ENCODE results near the gene PHAF1. TPM values are rescaled to one million over a fixed set of nuclear protein-coding genes. Genes with fewer than 3 reads are reported as not detected.
A peak's percentile ranks its signal among the peaks of the same experiment; 100 is the strongest.

PHAF1 gene
- total and polyA plus RNA-seq, 9 of the 15 experiments (the other 6 are each of a cell fraction or from before 2014, with no cell fraction given) = 5.1 to 25.4 (median 13.8) TPM

DNA sequence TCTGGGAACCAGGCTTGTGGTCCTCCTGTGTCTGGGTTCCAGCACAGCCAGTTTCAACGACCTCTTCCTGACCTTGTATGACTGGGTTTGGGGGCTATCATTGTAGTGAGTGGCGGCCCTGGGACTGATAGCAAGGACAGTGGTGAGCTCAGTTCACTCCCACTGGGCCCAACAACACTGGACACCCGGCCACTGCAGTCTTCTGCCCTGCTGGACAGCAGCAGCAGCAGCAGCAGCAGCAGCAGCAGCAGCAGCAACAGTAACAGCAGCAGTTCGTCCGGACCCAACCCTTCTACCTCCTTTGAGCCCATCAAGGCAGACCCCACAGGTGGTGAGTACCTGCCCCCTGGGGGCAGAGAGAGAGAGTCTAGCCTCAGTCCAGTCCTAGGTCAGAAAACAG lies 85.9 kb downstream of the PHAF1 start:
- intact Hi-C loops (cut with micrococcal nuclease) = no loop called here
- Histone ChIP-seq H3K9me3 (replicated peaks; ENCODE audit: control insufficient read depth, insufficient read depth, low read depth, low read length) (no peaks in the 10 kb centered on the region), H3K9me1 (ENCODE audit: control insufficient read depth, insufficient read depth, low read length) (no peaks in the 10 kb centered on the region), H3K36me3 (ENCODE audit: control insufficient read depth, insufficient read depth, low read length) (peaks cover 75% of the 10 kb centered on the region), H3K4me1 (replicated peaks in 1 of 2; ENCODE audit: control insufficient read depth in 2 of 2, insufficient read depth in 2 of 2, low read length in 2 of 2) (peaks cover 27 to 65% of the 10 kb centered on the region in 2 experiments), H3K9ac (ENCODE audit: insufficient read depth in 1 of 2, low read depth in 2 of 2, low read length in 2 of 2) (peak overlapping the region in 1 of 2 experiments; percentile 19; a peak in 2 of 4 replicates), H3K79me2 (ENCODE audit: control insufficient read depth, insufficient read depth, low read length) (peaks cover 46% of the 10 kb centered on the region), H2AFZ (ENCODE audit: low read depth, low read length) (no peak overlapping the region), H3K27ac (ENCODE audit: extremely low read depth, low read depth, low read length) (no peak overlapping the region; the same call in 2 of the 3 replicates), H3K4me2 (ENCODE audit: insufficient read depth, low read length) (no peak overlapping the region), H4K20me1 (replicated peaks; ENCODE audit: control insufficient read depth, insufficient read depth, low read length) (no peaks in the 10 kb centered on the region), H3K27me3 (ENCODE audit: control insufficient read depth in 2 of 2, insufficient read depth in 2 of 2, low read length in 2 of 2) (no peaks in the 10 kb centered on the region), H3K4me3 (no peak overlapping the region)
- TF ChIP-seq ZBTB8A (IDR thresholded peaks at IDR 0.05; ENCODE audit: partially characterized antibody) = no peak
- TF ChIP-seq RBFOX2 (IDR thresholded peaks at IDR 0.05; ENCODE audit: low read depth, low read length) = 0 out of 2 replicates have a peak, but pooled peaks have one; percentile 22
- CTCF ChIA-PET (ENCODE audit: low intra/inter-chr PET ratio) = no interaction called here
- POLR2A ChIA-PET = interaction anchor here (1.2 kb wide), 1 partner anchor 13 kb away, joined by 4 read pairs; no protein-coding TSS in a partner anchor
- BruUV-seq (replicated peaks) = no TSS peak
- ATAC-seq (no peak), FAIRE-seq (no peak), DNase-seq (ENCODE audit: extremely low read depth in 1 of 4, low spot score in 3 of 4) (peak in 1 of 4 experiments; percentile 34)
- 70% methylated on average over 5 of the region's 5 CpGs for WGBS (ENCODE audit: insufficient coverage, low coverage, missing lambda C conversion rate)
- in situ Hi-C loops (cut with MboI) = no loop called here

DNA sequence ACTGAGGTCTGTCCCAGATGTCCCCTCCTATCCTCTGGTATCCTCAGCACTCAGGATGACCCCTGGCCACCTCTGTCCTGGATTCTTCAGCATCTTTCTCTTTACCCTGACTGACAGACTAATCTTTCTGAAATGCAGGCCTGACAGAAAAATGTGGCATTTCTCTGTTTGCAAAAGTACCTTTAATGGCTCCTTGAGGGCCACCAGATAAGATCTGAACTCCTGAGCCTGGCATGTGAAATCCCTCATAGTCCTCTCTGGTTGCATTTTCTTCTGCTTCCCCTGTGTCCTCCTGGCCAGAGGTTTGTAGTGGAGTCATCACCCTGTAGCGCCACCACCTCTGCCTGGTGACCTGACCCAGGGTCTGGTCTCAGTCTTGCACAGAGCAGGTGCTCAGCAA lies 87.1 kb downstream of the PHAF1 start:
- no peaks in the 10 kb centered on the region for H3K9me1 ChIP-seq (ENCODE audit: control insufficient read depth, insufficient read depth, low read length)
- intact Hi-C loops (cut with micrococcal nuclease) = no loop called here
- FAIRE-seq (no peak), ATAC-seq (no peak), DNase-seq (ENCODE audit: extremely low read depth in 1 of 4, low spot score in 3 of 4) (no peak)
- CTCF ChIA-PET (ENCODE audit: low intra/inter-chr PET ratio) = no interaction called here
- no TSS peak for BruUV-seq (replicated peaks)
- H3K9me3 ChIP-seq (replicated peaks; ENCODE audit: control insufficient read depth, insufficient read depth, low read depth, low read length) = no peaks in the 10 kb centered on the region
- H3K36me3 ChIP-seq (ENCODE audit: control insufficient read depth, insufficient read depth, low read length) = peaks cover 84% of the 10 kb centered on the region
- H3K79me2 ChIP-seq (ENCODE audit: control insufficient read depth, insufficient read depth, low read length) = peaks cover 40% of the 10 kb centered on the region
- POLR2A ChIA-PET = interaction anchor here (2.2 kb wide), 1 partner anchor 12 kb away, joined by 9 read pairs; no protein-coding TSS in a partner anchor
- no peaks in the 10 kb centered on the region for H4K20me1 ChIP-seq (replicated peaks; ENCODE audit: control insufficient read depth, insufficient read depth, low read length)
- TF ChIP-seq TAF7 (tag; IDR thresholded peaks at IDR 0.05) (no peak), ETS2 (tag; IDR thresholded peaks at IDR 0.05; ENCODE audit: borderline replicate concordance, poor library complexity, severe bottlenecking) (no peak), TEAD2 (tag; IDR thresholded peaks at IDR 0.05) (no peak), ZNF146 (CRISPR knock-in tag; IDR thresholded peaks at IDR 0.05; ENCODE audit: unreplicated experiment) (no peak), POLR2B (IDR thresholded peaks at IDR 0.05; ENCODE audit: low read depth, partially characterized antibody) (no peak), ZFP1 (CRISPR knock-in tag; IDR thresholded peaks at IDR 0.05) (no peak)
- TF ChIP-seq, protein P1, sequence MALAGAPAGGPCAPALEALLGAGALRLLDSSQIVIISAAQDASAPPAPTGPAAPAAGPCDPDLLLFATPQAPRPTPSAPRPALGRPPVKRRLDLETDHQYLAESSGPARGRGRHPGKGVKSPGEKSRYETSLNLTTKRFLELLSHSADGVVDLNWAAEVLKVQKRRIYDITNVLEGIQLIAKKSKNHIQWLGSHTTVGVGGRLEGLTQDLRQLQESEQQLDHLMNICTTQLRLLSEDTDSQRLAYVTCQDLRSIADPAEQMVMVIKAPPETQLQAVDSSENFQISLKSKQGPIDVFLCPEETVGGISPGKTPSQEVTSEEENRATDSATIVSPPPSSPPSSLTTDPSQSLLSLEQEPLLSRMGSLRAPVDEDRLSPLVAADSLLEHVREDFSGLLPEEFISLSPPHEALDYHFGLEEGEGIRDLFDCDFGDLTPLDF (CRISPR knock-in tag; IDR thresholded peaks at IDR 0.05) = no peak
- TF ChIP-seq, protein P2, sequence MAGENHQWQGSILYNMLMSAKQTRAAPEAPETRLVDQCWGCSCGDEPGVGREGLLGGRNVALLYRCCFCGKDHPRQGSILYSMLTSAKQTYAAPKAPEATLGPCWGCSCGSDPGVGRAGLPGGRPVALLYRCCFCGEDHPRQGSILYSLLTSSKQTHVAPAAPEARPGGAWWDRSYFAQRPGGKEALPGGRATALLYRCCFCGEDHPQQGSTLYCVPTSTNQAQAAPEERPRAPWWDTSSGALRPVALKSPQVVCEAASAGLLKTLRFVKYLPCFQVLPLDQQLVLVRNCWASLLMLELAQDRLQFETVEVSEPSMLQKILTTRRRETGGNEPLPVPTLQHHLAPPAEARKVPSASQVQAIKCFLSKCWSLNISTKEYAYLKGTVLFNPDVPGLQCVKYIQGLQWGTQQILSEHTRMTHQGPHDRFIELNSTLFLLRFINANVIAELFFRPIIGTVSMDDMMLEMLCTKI (IDR thresholded peaks at IDR 0.05; ENCODE audit: partially characterized antibody) = no peak
- H3K4me1 ChIP-seq (replicated peaks in 1 of 2; ENCODE audit: control insufficient read depth in 2 of 2, insufficient read depth in 2 of 2, low read length in 2 of 2) = peaks cover 17 to 59% of the 10 kb centered on the region in 2 experiments
- no peak overlapping the region for H2AFZ ChIP-seq (ENCODE audit: low read depth, low read length)
- WGBS (ENCODE audit: insufficient coverage, low coverage, missing lambda C conversion rate) = 100% methylated on average over 1 of the region's 1 CpG
- in situ Hi-C loops (cut with MboI) = no loop called here
- no peak overlapping the region for H3K27ac ChIP-seq (ENCODE audit: extremely low read depth, low read depth, low read length)
- no peaks in the 10 kb centered on the region for H3K27me3 ChIP-seq (ENCODE audit: control insufficient read depth in 2 of 2, insufficient read depth in 2 of 2, low read length in 2 of 2)
- H3K4me3 ChIP-seq = no peak overlapping the region
- H3K4me2 ChIP-seq (ENCODE audit: insufficient read depth, low read length) = no peak overlapping the region
- peak overlapping the region in 1 of 2 experiments; percentile 38; a peak in 1 of 4 replicates for H3K9ac ChIP-seq (ENCODE audit: insufficient read depth in 1 of 2, low read depth in 2 of 2, low read length in 2 of 2)

Data from K562 (cell line).